GM23248 (cell line): ENCODE data around the gene WNT5B.

ENCODE experiments used
- EZH2 ChIP-seq: fragments of 200-600 bp; sonication (generic); IDR thresholded peaks from 2 replicates; pipeline ENCODE4 v1.6.1; 2018; ENCODE audit warnings: antibody characterized with exemption, mild to moderate bottlenecking; ENCODE audit not compliant: insufficient read depth, poor library complexity, severe bottlenecking
- EZH2phosphoT487 ChIP-seq: fragments of 200-600 bp; sonication (generic); IDR thresholded peaks from 2 replicates; pipeline ENCODE4 v1.6.1; 2018; ENCODE audit warnings: antibody characterized with exemption, moderate library complexity, mild to moderate bottlenecking, low read depth; ENCODE audit not compliant: insufficient read depth

- TF ChIP-seq EZH2: no peak
- no peak for TF ChIP-seq EZH2phosphoT487
These were observed 10.5 kb upstream of the WNT5B start for GRCh38 chr12:1618489-1618888.
